Measurements from ENCODE around the gene ZC3H8.

The ZC3H8 gene

GRCh38 chr2:112162956-112163355 is 91.9 kb downstream of the ZC3H8 start:
- no peak for DNase-seq

GRCh38 chr2:112162341-112162740 is 92.5 kb downstream of the ZC3H8 start:
- DNase-seq = no peak
